ENCODE results near the gene ALG9.

DNA sequence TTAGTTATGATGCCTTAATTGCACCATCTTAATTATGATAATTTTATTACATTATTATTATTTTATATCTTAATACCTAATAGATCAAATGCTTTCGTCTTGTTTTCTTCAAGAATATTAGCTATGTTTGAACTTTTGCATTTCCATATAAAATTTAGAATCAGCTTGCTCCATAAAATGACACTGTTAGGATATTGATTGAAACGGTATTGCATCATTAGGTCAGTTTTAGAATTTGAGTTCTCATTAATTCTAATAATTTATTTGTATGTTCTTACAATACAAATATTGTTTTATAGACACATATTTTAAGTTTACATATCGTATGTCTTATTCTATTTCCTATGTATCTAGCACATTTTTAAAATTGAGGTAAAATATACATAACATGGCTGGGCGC lies 14.7 kb upstream of the ALG9 start:
- TF ChIP-seq ZNF514 (tag by site-specific recombination; IDR thresholded peaks at IDR 0.05) (no peak), TCF7L2 (IDR thresholded peaks at IDR 0.05; ENCODE audit: borderline replicate concordance, low read depth, low read length) (no peak), MZF1 (tag by site-specific recombination; IDR thresholded peaks at IDR 0.05; ENCODE audit: borderline replicate concordance) (no peak), PRDM2 (tag by site-specific recombination; IDR thresholded peaks at IDR 0.05; ENCODE audit: borderline replicate concordance) (no peak), ZNF121 (tag by site-specific recombination; IDR thresholded peaks at IDR 0.05) (no peak), ZNF558 (tag by site-specific recombination; IDR thresholded peaks at IDR 0.05) (no peak)
- TF ChIP-seq, protein P1, sequence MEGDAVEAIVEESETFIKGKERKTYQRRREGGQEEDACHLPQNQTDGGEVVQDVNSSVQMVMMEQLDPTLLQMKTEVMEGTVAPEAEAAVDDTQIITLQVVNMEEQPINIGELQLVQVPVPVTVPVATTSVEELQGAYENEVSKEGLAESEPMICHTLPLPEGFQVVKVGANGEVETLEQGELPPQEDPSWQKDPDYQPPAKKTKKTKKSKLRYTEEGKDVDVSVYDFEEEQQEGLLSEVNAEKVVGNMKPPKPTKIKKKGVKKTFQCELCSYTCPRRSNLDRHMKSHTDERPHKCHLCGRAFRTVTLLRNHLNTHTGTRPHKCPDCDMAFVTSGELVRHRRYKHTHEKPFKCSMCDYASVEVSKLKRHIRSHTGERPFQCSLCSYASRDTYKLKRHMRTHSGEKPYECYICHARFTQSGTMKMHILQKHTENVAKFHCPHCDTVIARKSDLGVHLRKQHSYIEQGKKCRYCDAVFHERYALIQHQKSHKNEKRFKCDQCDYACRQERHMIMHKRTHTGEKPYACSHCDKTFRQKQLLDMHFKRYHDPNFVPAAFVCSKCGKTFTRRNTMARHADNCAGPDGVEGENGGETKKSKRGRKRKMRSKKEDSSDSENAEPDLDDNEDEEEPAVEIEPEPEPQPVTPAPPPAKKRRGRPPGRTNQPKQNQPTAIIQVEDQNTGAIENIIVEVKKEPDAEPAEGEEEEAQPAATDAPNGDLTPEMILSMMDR (tag by site-specific recombination; IDR thresholded peaks at IDR 0.05), result no peak
- TF ChIP-seq, protein P2, sequence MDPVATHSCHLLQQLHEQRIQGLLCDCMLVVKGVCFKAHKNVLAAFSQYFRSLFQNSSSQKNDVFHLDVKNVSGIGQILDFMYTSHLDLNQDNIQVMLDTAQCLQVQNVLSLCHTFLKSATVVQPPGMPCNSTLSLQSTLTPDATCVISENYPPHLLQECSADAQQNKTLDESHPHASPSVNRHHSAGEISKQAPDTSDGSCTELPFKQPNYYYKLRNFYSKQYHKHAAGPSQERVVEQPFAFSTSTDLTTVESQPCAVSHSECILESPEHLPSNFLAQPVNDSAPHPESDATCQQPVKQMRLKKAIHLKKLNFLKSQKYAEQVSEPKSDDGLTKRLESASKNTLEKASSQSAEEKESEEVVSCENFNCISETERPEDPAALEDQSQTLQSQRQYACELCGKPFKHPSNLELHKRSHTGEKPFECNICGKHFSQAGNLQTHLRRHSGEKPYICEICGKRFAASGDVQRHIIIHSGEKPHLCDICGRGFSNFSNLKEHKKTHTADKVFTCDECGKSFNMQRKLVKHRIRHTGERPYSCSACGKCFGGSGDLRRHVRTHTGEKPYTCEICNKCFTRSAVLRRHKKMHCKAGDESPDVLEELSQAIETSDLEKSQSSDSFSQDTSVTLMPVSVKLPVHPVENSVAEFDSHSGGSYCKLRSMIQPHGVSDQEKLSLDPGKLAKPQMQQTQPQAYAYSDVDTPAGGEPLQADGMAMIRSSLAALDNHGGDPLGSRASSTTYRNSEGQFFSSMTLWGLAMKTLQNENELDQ (tag by site-specific recombination; IDR thresholded peaks at IDR 0.05; ENCODE audit: low read depth), result no peak

Measured in HEK293 (cell line).